Measurements from ENCODE around the gene ATG4D. TPM values are rescaled to one million over a fixed set of nuclear protein-coding genes. Genes with fewer than 3 reads are reported as not detected.

Gene ATG4D
- 24.6 and 33.5 TPM in 2 replicates for total RNA-seq

GRCh38 chr19:10543420-10544241 is at the start of gene ATG4D:
ATG4D (plus strand) TSS chr19:10543904; CDS start chr19:10544091, 187 bp downstream.

DNA sequence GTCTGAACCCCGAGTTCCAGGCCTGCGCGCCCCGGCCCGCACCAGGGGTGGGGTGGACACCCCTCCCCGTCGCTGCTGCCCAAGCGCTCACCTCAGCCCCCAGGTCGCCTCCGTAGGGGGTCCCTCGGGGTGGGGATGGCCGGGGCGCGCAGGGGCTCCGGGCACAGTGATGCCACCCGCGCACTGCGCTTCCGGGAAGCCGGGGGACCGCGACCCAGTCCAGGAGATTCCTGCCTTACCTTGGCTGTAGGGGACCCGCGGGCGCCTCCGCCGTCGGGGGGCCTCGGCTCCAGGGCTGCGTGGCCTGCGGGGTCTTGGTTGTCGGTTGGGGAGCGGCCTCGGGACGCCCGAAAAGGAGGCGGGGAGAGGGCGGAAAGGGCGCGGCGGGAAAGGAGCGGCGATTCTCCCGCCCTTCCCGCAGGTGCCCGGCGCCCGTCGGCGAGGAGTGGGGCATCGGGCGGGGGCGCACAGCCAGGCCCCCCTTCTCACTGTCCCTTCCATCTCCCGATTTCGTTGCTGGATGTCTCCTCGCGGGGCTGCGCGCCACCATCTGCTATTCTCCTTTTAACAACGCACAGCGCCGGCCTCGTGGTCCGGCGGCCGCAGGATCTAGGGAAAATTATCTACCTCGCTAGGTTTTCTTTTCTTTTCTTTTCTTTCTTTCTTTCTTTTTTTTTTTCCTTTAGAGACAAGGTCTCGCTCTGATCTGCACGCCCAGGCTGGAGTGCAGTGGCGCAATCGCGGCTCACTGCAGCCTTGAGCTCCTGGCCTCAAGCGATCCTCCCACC is 40.5 kb upstream of the ATG4D start, which contains the start of gene KEAP1:
KEAP1 (minus strand) TSS at position 355 of the 788 bp plus-strand sequence. CDS start 3,323 bp downstream, outside the sequence.

DNA sequence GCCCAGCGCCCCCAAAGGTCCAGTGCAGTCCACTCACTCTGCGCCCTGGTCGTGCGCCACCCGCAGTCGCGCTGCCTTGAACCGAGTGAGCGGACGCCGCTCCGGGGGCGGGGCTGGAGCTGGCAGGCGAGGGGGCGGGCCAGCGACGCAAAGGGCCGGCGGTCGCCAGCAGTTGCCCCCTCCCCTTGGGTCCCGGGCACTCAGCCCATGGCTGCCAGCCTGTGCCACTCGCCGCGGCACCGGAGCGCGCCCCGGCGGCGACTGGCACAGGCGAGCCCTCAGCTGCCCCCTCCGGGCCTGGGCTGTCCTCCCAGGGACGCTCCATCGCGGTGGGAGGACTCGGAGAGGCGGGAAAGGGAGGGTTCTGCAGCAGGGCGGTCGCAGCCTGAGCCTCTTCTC is 26.3 kb upstream of the ATG4D start, which contains the start of gene S1PR5:
S1PR5 (minus strand) TSS at position 87 of the 399 bp plus-strand sequence. CDS start 2,436 bp downstream, outside the sequence.

GRCh38 chr19:10565567-10566407 is 22.1 kb downstream of the ATG4D start, which contains the start of gene KRI1:
KRI1 (minus strand) TSS chr19:10566010; CDS start chr19:10565999, 11 bp downstream.

DNA sequence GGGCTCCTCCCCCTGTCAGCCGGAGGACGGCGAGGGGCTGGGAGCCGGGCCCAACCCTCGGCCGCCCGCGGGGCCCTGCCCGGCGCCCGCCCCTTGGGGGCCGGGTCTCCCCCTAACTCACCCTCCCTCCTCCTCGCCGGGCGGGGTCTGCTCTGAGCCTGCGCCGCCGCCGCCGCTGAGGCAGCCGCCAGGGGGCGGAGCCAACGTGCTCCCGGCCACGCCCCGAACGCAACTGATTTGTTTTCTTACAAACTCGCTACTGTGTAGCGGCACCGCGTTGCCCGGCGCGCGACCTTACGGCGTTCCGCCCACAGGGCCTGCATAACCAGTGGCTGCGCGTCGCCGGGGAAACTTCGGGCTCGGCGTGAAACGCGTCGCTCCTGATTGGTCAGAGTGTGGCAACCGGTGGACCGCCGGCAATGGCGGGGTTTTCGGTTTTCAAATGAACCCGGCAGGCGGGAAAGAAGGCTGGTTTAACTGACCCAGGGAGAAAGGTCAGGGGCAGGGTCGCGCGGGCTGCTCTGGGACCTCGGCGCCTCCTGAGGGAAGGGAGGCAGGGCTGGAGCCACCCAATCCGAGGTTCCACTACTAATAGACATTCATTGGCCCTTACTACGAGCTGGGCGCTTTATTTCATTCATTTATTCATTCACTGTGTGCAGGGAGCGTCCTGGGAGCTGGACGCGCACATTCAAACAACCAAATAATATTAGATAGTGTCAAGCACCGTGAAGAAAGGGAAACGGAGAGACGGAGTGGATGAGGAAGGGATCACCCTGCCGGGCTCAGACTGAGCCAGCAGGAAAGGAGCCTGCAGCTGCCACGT is 25.3 kb downstream of the ATG4D start, which contains the start of gene CDKN2D:
CDKN2D (minus strand) TSS at position 154 of the 826 bp plus-strand sequence. CDS start 326 bp downstream, outside the sequence.

DNA sequence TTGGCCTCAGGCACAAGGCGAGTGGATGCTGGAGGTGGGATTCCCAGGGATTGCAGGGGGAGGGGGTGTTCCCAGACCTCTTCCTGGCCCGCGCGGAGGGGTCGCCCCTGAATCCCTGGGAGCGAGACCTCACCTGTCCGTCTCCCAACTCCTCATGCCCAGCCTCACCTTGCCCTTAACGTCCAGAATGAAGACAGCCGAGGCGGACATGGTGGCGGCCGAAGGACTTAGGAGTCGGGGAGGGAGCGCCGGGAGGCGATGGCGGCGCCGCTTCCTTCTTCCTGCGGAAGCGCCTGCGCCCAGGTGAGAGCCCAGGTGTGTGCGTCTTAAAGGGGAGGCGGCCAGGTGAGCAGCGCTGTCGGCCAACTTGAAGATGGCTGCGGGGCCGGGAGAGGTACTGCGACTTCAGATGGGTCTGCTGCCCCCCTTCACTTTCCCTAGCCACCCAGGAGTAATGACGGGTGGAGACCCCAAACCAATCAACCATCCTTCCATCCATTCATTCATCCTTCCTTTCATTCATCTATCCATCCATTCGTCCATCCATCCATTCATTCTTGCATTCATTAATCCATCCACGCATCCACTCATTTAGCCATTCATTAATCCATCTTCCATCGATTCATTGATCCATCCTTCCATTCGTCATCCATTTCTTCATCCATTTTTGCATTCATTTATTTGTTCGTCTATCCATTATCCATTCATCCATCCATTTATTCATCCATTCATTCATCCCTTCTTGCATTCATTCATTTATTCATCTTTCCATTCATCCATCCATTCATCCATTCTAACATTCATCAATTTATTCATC is 43.5 kb downstream of the ATG4D start, which contains the start of gene AP1M2:
AP1M2 (minus strand) TSS at position 291 of the 817 bp plus-strand sequence; CDS start at position 210, 81 bp downstream.

Other genes starting within 250 kb of the ATG4D start
- gene ZGLP1, start 234.1 kb upstream of the ATG4D start, total RNA-seq = 0.32 and 0.52 TPM in 2 replicates
- gene FDX2, start 227.9 kb upstream of the ATG4D start, total RNA-seq = 17.3 and 45.3 TPM in 2 replicates
- 38.0 and 49.8 TPM in 2 replicates for gene RAVER1, start 210.4 kb upstream of the ATG4D start, total RNA-seq
- 4.2 and 6.7 TPM in 2 replicates for gene ICAM3, start 204.3 kb upstream of the ATG4D start, total RNA-seq
- 75.8 and 80.0 TPM in 2 replicates for gene TYK2, start 163.3 kb upstream of the ATG4D start, total RNA-seq
- gene CDC37, start 140.4 kb upstream of the ATG4D start, total RNA-seq = 122 and 193 TPM in 2 replicates
- 5.7 and 11.7 TPM in 2 replicates for gene PDE4A, start 123.4 kb upstream of the ATG4D start, total RNA-seq
- 69.4 and 99.2 TPM in 2 replicates for gene KEAP1, start 40.5 kb upstream of the ATG4D start, total RNA-seq
- 0.16 and 3.4 TPM in 2 replicates for gene S1PR5, start 26.5 kb upstream of the ATG4D start, total RNA-seq
- gene KRI1, start 22.1 kb downstream of the ATG4D start, total RNA-seq = 12.0 and 16.5 TPM in 2 replicates
- 6.1 and 6.7 TPM in 2 replicates for gene CDKN2D, start 25.1 kb downstream of the ATG4D start, total RNA-seq
- 5.6 TPM in 1 of 2 replicates, not detected in the other for gene AP1M2, start 43.4 kb downstream of the ATG4D start, total RNA-seq
- 55.6 and 84.0 TPM in 2 replicates for gene SLC44A2, start 81.6 kb downstream of the ATG4D start, total RNA-seq
- 91.3 and 103 TPM in 2 replicates for gene ILF3, start 110.4 kb downstream of the ATG4D start, total RNA-seq
- gene QTRT1, start 157.5 kb downstream of the ATG4D start, total RNA-seq = 21.1 and 30.8 TPM in 2 replicates
- gene DNM2, start 174.2 kb downstream of the ATG4D start, total RNA-seq = 60.5 and 81.8 TPM in 2 replicates

All from epithelial cell of alveolus of lung (primary cell).